Endothelial cell of umbilical vein (primary cell): ENCODE measurements around the gene RPLP1.

Experiments used
- POLR2A ChIP-seq: IDR thresholded peaks from 2 replicates; pipeline ENCODE4 v1.6.1; 2012; ENCODE audit warnings: low read depth, mild to moderate bottlenecking, control low read depth, low read length
- TF ChIP-seq, protein P1 (sequence below), 2 donors: IDR thresholded peaks; 1 replicate in 1 of 2; 2 replicates in 1 of 2; pipeline ENCODE4 v1.5.1; 2011; ENCODE audit warnings: low read length in 2 of 2, mild to moderate bottlenecking in 2 of 2, moderate library complexity in 2 of 2, control low read depth in 1 of 2, inconsistent platforms in 1 of 2, low read depth in 1 of 2; ENCODE audit not compliant: insufficient read depth in 1 of 2; ENCODE audit errors: extremely low read depth in 1 of 2
- TF ChIP-seq, protein P2 (sequence below): IDR thresholded peaks from 2 replicates; pipeline ENCODE4 v1.6.1; 2011; ENCODE audit not compliant: insufficient read depth, insufficient read length

DNA sequence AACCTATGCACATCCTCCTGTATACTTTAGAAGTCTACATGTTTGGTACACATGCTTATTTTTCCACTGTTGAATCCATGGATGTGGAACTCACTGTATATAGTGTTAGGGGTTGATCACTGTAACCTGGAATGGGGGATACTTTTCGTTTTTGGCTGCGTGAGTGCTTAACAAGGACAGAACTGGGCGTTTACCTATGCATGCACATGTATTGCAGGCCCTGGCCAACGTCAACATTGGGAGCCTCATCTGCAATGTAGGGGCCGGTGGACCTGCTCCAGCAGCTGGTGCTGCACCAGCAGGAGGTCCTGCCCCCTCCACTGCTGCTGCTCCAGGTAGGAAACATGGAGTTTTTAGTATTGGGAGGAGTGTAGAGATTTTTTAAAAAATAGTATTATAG is 2.3 kb downstream of the RPLP1 start:
- TF ChIP-seq, protein P1, sequence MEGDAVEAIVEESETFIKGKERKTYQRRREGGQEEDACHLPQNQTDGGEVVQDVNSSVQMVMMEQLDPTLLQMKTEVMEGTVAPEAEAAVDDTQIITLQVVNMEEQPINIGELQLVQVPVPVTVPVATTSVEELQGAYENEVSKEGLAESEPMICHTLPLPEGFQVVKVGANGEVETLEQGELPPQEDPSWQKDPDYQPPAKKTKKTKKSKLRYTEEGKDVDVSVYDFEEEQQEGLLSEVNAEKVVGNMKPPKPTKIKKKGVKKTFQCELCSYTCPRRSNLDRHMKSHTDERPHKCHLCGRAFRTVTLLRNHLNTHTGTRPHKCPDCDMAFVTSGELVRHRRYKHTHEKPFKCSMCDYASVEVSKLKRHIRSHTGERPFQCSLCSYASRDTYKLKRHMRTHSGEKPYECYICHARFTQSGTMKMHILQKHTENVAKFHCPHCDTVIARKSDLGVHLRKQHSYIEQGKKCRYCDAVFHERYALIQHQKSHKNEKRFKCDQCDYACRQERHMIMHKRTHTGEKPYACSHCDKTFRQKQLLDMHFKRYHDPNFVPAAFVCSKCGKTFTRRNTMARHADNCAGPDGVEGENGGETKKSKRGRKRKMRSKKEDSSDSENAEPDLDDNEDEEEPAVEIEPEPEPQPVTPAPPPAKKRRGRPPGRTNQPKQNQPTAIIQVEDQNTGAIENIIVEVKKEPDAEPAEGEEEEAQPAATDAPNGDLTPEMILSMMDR (IDR thresholded peaks at IDR 0.05; ENCODE audit: extremely low read depth in 1 of 2, insufficient read depth in 1 of 2, low read depth in 1 of 2, low read length in 2 of 2), result no peak
- TF ChIP-seq, protein P2, sequence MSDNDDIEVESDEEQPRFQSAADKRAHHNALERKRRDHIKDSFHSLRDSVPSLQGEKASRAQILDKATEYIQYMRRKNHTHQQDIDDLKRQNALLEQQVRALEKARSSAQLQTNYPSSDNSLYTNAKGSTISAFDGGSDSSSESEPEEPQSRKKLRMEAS, result no peak
- no peak for TF ChIP-seq POLR2A
